ENCODE data around the gene CISTR.
A peak's percentile ranks its signal among the peaks of the same experiment; 100 is the strongest.

Gene CISTR

GRCh38 chr12:53761306-53761705, 9.5 kb upstream of the CISTR start:
- DNase-seq, result no peak

GRCh38 chr12:53759261-53759660, 7.5 kb upstream of the CISTR start:
- no peak for DNase-seq

- DNase-seq, result no peak
Measured at GRCh38 chr12:53758730-53759103, 6.9 kb upstream of the CISTR start.

- no peak for DNase-seq
Measured at GRCh38 chr12:53758081-53758729, 6.4 kb upstream of the CISTR start.

DNA sequence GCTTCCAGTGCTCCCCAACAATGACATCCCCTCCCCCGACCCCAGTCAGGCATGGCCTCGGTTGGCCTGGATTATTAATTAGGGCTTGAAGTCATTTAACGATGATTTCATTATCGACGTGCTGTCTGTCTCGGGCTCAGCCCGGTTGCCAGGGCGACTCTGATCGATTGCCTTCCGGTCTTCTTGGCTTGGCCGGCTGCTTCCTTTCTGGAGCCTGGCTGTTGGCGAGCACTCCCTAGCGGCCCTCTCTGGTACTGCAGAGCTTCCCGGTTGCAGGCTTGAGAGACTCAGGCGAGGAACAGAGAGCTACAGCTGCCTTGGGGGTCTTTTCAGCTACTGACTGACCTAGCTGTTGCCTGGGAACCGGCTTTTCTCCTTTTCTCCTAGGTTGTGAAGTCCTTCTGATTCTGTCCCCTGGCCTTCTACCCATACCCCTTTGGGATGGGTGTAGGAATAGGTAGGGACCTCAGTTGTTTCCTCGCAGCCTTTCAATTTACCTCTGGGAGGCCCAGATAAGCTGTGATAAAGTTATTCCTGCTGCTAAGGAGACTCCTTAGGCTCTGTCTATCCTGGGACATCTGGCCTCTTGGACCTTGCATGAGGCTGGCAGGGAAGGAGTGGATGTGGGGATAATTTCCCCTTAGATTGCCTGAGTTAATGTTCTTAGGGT, 5.5 kb upstream of the CISTR start:
- DNase-seq, result peak; percentile 57

DNA sequence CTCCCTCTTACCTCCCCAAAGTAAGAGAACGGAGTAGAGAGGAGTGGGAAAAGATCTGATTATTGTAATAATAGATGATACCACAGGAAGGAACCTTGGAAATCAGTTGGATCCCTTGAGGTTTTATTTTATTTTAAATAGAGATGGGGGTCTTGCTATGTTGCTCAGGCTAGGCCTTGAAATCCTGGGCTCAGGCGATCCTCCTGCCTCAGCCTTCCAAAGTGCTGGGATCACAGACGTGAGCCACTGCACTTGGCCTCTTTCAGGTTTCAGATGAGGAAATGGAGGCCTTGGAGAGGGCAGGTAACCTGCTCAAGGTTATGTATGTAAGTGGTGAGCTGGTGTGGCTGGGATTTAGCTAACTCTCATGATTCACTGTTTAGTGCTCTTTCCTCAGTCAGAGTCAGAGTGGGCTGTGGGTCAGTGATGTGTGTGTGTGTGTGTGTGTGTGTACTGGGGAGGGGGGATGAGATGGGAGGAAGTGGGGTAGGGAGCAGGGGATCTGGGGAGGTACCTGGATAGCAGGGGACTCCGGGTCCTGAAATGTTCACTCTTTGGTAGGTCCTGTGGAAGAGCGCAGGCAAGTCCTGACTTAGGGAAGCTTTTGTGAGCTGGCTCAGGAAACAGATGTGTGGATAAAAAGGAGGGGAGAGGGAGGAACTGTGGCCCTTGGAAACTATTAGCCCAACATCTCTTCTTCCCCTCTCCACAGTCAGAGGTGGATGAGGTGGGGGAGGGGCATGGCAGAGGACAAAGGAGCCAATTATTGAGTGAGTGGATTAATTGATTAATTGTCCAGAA, 4.7 kb upstream of the CISTR start:
- no peak for DNase-seq

DNA sequence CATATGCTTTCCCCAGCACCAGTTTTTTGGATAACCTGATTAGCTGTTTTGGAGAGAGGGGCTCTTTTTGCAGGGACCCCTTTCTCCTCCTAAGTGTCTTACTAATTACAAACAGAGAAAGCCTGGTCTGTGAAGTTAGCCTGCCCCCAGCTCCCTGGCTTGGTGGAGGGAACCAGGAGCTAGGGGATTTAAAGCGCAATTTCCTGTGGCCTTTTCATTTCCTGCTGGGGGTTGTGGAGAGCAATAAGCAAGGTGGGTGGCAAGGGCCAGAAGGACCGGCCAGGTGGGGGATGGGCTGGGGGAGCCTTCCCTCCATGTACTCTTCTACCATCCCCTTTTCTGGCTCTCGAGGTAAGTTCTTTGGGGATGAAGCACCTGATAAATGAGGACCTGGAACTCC, 4.1 kb upstream of the CISTR start:
- no peak for DNase-seq

DNA sequence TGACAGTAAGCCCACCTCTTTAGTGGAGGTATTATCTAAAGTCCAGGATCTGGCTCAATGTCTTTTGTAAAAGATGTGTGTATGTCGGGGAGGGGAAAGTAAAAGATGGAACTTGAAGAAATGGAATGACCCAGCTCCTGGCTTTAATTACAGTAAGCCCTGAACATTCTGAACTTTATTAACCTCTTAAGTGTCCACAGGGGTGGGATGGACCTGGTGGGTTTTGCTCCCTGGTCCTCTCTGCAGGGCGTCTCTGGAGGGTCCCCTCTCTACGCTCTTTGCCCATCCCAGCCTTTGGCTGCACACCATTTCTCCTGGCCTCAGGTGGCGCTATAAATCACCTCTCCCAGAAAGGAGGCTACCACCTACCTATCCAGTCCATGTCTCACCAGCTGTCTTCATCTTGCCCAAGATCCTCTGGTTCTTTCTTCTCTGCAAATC, 3.7 kb upstream of the CISTR start:
- DNase-seq, result no peak

GRCh38 chr12:53754633-53755264, 3.0 kb upstream of the CISTR start:
- DNase-seq, result no peak

- peak; percentile 7 for DNase-seq
Measured at GRCh38 chr12:53754188-53754585, 2.4 kb upstream of the CISTR start.

- DNase-seq, result no peak
Measured at GRCh38 chr12:53752621-53753020, 842 bp upstream of the CISTR start.

DNA sequence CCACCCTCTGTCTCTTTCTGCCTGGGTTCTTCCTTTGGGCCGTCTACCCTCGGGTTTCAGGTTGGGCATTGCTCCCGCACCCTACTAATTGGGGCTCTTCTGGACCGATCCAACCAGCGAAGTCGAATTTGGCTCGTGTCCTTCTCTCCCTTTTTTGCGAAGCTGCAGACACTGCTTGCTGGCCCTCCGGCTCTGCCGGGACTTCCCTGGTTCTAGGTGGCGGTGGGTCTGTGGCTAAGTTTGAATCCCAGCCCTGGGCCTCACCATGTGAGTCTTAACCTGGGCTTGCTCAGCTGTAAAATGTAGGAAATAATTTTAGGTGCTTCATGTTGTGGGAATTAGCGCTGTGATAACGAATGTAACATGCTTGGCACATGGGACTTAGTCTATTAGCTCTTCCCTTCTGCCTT, 418 bp upstream of the CISTR start:
- DNase-seq, result no peak

DNA sequence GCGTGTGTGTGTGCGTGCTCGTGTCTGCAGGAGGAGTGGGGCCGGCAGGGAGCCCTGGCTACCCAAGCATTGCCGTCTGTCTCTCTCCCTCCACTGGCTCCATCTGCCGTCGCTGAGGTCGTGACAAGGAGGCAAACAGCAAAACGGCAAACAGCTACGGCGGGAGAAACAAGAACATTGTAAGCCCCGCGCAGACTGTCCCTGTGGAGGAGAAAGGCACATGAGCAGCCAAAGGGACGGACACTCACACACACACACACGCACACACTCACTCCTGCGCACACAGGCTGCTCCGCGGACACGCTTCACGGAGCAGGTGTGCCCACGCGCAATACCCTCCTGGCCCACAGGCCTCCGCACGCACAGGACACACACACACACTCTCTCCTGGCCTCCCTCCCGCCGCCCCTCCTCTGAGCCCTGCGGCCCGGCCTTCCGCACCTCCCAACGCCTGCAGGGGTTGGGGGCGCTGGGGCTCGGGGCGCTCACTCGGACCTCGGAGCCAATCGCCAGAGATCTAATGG, 905 bp downstream of the CISTR start:
- DNase-seq, result peak; percentile 50

GRCh38 chr12:53749986-53750811, 1.6 kb downstream of the CISTR start:
- DNase-seq, result peak; percentile 49

DNA sequence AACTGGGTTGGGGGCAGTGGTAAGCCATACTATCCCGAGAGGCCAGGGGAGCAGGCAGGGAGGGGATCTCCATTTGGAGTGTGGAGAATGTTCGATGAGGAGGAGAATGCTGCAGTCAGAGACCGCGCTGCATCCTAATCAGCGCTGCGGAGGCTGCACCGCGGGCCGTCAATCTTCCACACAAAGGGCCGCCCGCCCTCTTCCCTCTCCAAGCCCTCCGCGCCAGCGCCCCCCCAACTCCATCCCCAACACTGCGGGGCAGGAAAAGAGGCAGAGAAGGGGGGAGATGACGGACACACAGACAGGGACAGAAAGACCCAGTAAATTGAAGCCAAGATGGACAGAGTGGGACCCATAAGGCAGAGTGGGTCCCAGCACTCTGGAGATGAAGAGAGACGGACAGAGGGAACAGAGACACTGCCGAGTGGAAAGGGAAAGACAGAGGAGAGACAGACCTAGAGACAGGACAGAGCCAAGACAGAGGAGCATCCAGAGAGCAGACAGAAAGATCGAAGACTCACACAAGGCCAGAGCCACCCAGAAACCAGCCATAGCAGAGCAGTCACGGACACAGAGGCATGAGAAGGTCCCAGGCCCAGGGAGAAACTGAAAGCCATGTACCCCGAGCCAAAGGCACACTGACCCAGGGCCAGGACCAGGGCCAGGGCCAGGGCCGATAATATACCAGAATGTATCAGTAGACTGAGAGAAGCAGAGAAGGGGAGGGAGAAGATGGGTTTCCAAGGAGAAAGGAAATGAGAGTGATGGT, 3.5 kb downstream of the CISTR start:
- DNase-seq, result no peak

- DNase-seq, result peak; percentile 59
Measured at GRCh38 chr12:53747095-53747494, 4.7 kb downstream of the CISTR start.

DNA sequence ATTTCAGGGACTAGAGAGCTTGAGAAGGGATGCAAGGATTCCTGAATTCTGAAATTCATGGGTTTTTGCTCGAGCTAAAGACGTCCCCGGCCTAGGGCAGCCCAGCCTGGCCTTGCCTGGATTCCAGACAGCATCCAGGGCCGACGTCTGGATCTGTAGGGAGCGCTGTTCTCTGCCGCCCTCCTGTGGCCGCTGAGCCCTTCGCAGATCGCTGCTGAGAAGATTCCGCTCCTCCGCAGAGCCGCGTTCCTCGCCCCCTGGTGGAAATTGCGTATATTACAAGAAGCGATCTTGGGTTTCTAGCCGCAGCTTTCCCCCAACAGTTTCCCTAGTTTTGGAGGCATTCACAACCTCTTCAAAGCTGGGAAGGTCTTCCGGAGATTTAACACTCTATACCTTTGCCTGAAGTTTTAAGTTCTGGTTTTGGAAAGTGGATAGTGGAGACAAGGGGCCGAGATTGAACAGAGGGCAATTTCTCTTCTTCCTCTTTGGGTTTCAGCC, 5.1 kb downstream of the CISTR start:
- peak; percentile 89 for DNase-seq

GRCh38 chr12:53744751-53745150, 7.0 kb downstream of the CISTR start:
- no peak for DNase-seq

GRCh38 chr12:53744130-53744441, 7.7 kb downstream of the CISTR start:
- DNase-seq, result no peak

DNA sequence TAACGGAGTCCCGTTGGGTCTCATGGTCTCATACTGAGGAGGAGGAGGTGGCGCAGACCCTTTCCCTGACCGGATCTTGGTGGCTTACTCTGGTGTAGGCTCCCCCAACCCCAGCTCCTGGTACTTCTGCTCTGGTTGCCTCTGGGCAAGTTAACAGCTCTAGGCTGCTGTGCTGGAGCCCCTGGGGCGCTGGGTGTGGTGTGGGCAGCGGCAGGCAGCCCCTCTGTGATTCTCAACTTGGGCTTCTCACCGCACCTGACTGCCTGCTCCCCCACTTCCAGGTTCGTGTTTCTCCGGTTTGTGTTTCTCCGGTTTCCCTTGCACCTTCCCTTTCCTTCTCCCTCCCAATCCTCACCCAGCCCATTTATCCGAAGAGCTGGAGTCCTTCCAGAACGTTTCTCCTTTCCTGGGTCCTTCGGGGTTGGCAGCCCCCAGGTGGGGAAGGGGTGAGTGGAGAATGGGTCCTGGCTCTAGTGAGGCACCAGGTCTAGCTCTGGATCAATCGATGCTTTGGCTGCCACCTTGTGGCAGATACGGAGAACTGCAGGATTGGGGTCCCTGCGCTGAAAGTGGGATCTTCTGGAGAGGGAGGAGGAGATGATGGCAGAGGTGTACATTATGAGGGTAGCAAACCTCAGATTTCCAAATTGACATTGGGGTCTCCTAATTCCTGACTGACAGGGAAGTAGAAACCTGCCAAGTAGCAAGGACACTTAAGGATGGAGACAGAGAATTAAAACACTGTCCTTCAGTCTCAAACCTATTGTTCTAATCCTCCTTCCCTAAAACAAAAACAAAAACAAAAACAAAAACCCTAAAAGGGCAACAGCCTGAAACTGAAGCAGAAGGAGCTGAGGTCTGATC, 8.3 kb downstream of the CISTR start:
- peak; percentile 86 for DNase-seq

GRCh38 chr12:53740130-53740491, 11.7 kb downstream of the CISTR start:
- no peak for DNase-seq

Measured in NCI-H1694 (cell line).